GM18505 (cell line): ENCODE measurements around the gene ZNF697.

Experiments used
- ATAC-seq: cut with Tn5 transposase; IDR thresholded peaks from one replicate; pipeline ENCODE4 v1.9.1; 2021; ENCODE audit not compliant: unreplicated experiment
- POLR2A ChIP-seq: IDR thresholded peaks from 4 replicates; pipeline ENCODE4 v1.6.1; 2011; ENCODE audit warnings: borderline replicate concordance; ENCODE audit not compliant: insufficient read depth, insufficient read length; ENCODE audit errors: extremely low read depth

The ZNF697 gene

GRCh38 chr1:119675349-119676345 lies 27.6 kb upstream of the ZNF697 start:
- TF ChIP-seq POLR2A, result no peak
- no peak for ATAC-seq

GRCh38 chr1:119674835-119675289 lies 26.8 kb upstream of the ZNF697 start:
- no peak for ATAC-seq
- TF ChIP-seq POLR2A, result no peak

- ATAC-seq, result no peak
- no peak for TF ChIP-seq POLR2A
Observed at GRCh38 chr1:119674111-119674526, 26.1 kb upstream of the ZNF697 start.

- ATAC-seq, result no peak
- TF ChIP-seq POLR2A, result no peak
Observed at GRCh38 chr1:119673171-119673940, 25.3 kb upstream of the ZNF697 start.

GRCh38 chr1:119670898-119671297 lies 22.8 kb upstream of the ZNF697 start:
- no peak for ATAC-seq
- no peak for TF ChIP-seq POLR2A

- no peak for ATAC-seq
- TF ChIP-seq POLR2A, result no peak
Observed at GRCh38 chr1:119667173-119667572, 19.1 kb upstream of the ZNF697 start.

GRCh38 chr1:119664067-119664466 lies 16.0 kb upstream of the ZNF697 start:
- no peak for TF ChIP-seq POLR2A
- ATAC-seq, result no peak

GRCh38 chr1:119662034-119662437 lies 14.0 kb upstream of the ZNF697 start:
- no peak for TF ChIP-seq POLR2A
- ATAC-seq, result peak; percentile 79

- TF ChIP-seq POLR2A, result no peak
- ATAC-seq, result peak; percentile 49
Observed at GRCh38 chr1:119660253-119661083, 12.4 kb upstream of the ZNF697 start.

GRCh38 chr1:119659628-119660027 lies 11.6 kb upstream of the ZNF697 start:
- TF ChIP-seq POLR2A, result no peak
- no peak for ATAC-seq

- TF ChIP-seq POLR2A, result no peak
- ATAC-seq, result no peak
Observed at GRCh38 chr1:119656410-119656955, 8.4 kb upstream of the ZNF697 start.

- no peak for TF ChIP-seq POLR2A
- no peak for ATAC-seq
Observed at GRCh38 chr1:119655154-119655553, 7.1 kb upstream of the ZNF697 start.
